Astrocyte (in vitro differentiated cells and primary cell): ENCODE data around the gene FRMPD2. TPM values are rescaled to one million over a fixed set of nuclear protein-coding genes. Genes with fewer than 3 reads are reported as not detected.

Source experiments
- DNase-seq: peaks from one replicate; pipeline ENCODE4 v3.0.0-alpha.2; 2010; ENCODE audit warnings: low read depth
- FAIRE-seq: peaks from 2 replicates; lab custom pipeline; 2011; peaks lifted over from hg19 to GRCh38; lab: Jason Lieb, UNC
- H2AFZ ChIP-seq: 2 replicates; pipeline ENCODE4 v1.6.0; 2012; ENCODE audit warnings: low read depth, low read length, inconsistent platforms
- H3K27ac ChIP-seq: 2 replicates; pipeline ENCODE4 v1.5.1; 2011; ENCODE audit warnings: low read depth, low read length, inconsistent platforms
- H3K27me3 ChIP-seq: 2 replicates; pipeline ENCODE4 v1.6.0; 2011; ENCODE audit warnings: low read length, inconsistent platforms; ENCODE audit not compliant: insufficient read depth
- H3K36me3 ChIP-seq: 2 replicates; pipeline ENCODE4 v1.5.1; 2011; ENCODE audit warnings: low read length, inconsistent platforms; ENCODE audit not compliant: insufficient read depth
- H3K4me1 ChIP-seq: 2 replicates; pipeline ENCODE4 v1.5.1; 2011; ENCODE audit warnings: low read length, inconsistent platforms; ENCODE audit not compliant: insufficient read depth
- H3K4me2 ChIP-seq: 2 replicates; pipeline ENCODE4 v1.6.0; 2012; ENCODE audit warnings: low read length, inconsistent platforms
- H3K4me3 ChIP-seq: 2 replicates; pipeline ENCODE4 v1.5.1; 2011; ENCODE audit warnings: low read depth, mild to moderate bottlenecking, low read length, inconsistent platforms; ENCODE audit not compliant: insufficient read depth
- H3K79me2 ChIP-seq: 2 replicates; pipeline ENCODE4 v1.6.0; 2012; ENCODE audit warnings: mild to moderate bottlenecking, low read length, inconsistent platforms; ENCODE audit not compliant: insufficient read depth
- H3K9ac ChIP-seq: 2 replicates; pipeline ENCODE4 v1.6.0; 2012; ENCODE audit warnings: mild to moderate bottlenecking, low read length, inconsistent platforms
- H3K9me3 ChIP-seq: 2 replicates; pipeline ENCODE4 v1.5.1; 2012; ENCODE audit warnings: low read depth, mild to moderate bottlenecking, low read length, inconsistent platforms; ENCODE audit not compliant: insufficient read depth
- H4K20me1 ChIP-seq: 2 replicates; pipeline ENCODE4 v1.6.0; 2012; ENCODE audit warnings: low read length, inconsistent platforms; ENCODE audit not compliant: insufficient read depth
- H3K27ac Mint-ChIP-seq: one replicate; pipeline ENCODE4 v1.8.0; 2021; ENCODE audit warnings: mild to moderate bottlenecking, mixed read lengths; ENCODE audit not compliant: unreplicated experiment
- H3K27me3 Mint-ChIP-seq: one replicate; pipeline ENCODE4 v1.8.0; 2021; ENCODE audit warnings: low read depth, mixed read lengths; ENCODE audit not compliant: unreplicated experiment
- H3K36me3 Mint-ChIP-seq: one replicate; pipeline ENCODE4 v1.8.0; 2021; ENCODE audit warnings: low read depth, mixed read lengths; ENCODE audit not compliant: unreplicated experiment
- H3K4me1 Mint-ChIP-seq: one replicate; pipeline ENCODE4 v1.8.0; 2021; ENCODE audit warnings: low read depth, mixed read lengths; ENCODE audit not compliant: unreplicated experiment
- H3K4me3 Mint-ChIP-seq: one replicate; pipeline ENCODE4 v1.8.0; 2021; ENCODE audit warnings: mild to moderate bottlenecking, moderate library complexity, mixed read lengths; ENCODE audit not compliant: unreplicated experiment
- H3K9me3 Mint-ChIP-seq: one replicate; pipeline ENCODE4 v1.8.0; 2021; ENCODE audit warnings: mild to moderate bottlenecking, mixed read lengths; ENCODE audit not compliant: unreplicated experiment
- EZH2 ChIP-seq: IDR thresholded peaks from 2 replicates; pipeline ENCODE4 v1.6.1; 2012; ENCODE audit warnings: mild to moderate bottlenecking, low read length, inconsistent platforms; ENCODE audit not compliant: insufficient read depth
- total RNA-seq: library from RNA; stranded (reverse); gene quantifications from 2 replicates; pipeline ENCODE4 v1.2.1, GENCODE V29; 2021
- TF ChIP-seq, protein P1 (sequence below): IDR thresholded peaks from 2 replicates; pipeline ENCODE4 v1.5.1; 2011; ENCODE audit warnings: low read depth, mild to moderate bottlenecking, inconsistent platforms, low read length, moderate library complexity; ENCODE audit not compliant: insufficient read depth

FRMPD2 gene
- total RNA-seq, 1 donor from 2014 or later, result 0.39 TPM

DNA sequence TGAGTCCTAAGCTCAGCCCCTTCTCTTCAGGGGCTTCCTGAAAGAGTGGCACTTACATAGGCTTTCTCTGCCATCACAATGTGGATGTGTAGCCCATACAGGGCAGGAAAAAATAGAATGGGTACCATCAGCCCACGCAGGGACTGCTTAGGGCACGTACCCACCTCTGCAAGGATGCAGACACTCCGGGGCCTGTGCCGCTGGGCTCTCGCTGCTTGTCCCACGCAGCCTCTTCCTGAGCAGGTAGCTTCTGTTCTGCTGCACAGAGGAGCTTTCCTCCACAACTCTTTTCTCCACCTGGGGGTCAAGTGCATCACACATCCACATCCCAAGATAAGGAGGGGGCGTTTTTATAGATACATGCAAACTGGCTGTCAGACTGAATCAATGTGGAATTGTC lies 34.3 kb downstream of the FRMPD2 start:
- TF ChIP-seq EZH2, result no peak
- TF ChIP-seq, protein P1, sequence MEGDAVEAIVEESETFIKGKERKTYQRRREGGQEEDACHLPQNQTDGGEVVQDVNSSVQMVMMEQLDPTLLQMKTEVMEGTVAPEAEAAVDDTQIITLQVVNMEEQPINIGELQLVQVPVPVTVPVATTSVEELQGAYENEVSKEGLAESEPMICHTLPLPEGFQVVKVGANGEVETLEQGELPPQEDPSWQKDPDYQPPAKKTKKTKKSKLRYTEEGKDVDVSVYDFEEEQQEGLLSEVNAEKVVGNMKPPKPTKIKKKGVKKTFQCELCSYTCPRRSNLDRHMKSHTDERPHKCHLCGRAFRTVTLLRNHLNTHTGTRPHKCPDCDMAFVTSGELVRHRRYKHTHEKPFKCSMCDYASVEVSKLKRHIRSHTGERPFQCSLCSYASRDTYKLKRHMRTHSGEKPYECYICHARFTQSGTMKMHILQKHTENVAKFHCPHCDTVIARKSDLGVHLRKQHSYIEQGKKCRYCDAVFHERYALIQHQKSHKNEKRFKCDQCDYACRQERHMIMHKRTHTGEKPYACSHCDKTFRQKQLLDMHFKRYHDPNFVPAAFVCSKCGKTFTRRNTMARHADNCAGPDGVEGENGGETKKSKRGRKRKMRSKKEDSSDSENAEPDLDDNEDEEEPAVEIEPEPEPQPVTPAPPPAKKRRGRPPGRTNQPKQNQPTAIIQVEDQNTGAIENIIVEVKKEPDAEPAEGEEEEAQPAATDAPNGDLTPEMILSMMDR, result no peak
- no peaks in the 10 kb centered on the region for H3K36me3 Mint-ChIP-seq
- peaks cover 25% of the 10 kb centered on the region for H3K27me3 Mint-ChIP-seq
- Histone ChIP-seq H3K4me2 (no peak overlapping the region), H3K79me2 (no peaks in the 10 kb centered on the region), H3K9me3 (no peaks in the 10 kb centered on the region), H3K27ac (no peak overlapping the region), H3K4me3 (no peak overlapping the region), H4K20me1 (no peaks in the 10 kb centered on the region), H3K9ac (no peak overlapping the region), H3K27me3 (peaks cover 23% of the 10 kb centered on the region), H3K4me1 (no peaks in the 10 kb centered on the region), H3K36me3 (no peaks in the 10 kb centered on the region), H2AFZ (no peak overlapping the region)
- FAIRE-seq (no peak), DNase-seq (no peak)
- H3K4me3 Mint-ChIP-seq, result no peak overlapping the region
- no peak overlapping the region for H3K27ac Mint-ChIP-seq
- H3K4me1 Mint-ChIP-seq, result no peaks in the 10 kb centered on the region
- H3K9me3 Mint-ChIP-seq, result no peaks in the 10 kb centered on the region

DNA sequence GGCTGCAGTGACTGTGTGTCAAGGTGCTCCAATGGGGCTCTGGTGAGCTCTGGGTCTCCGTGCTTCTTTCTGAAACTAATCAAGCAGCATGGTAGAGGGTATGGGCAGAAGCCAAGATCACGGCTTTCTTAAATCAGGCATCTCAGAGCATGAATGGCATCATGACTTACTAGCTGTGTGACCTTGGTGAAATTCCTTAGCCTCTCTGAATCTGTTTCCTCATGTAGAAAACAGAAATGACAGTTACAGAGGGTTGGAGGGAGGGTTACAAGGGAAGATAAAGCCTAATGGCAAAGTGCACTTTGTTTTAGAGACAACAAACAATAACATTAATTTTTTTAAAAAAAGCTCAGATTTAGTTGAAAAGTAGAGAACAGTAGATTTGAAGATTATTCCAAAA lies 34.9 kb downstream of the FRMPD2 start:
- Mint-ChIP-seq H3K27ac (no peak overlapping the region), H3K9me3 (no peaks in the 10 kb centered on the region), H3K4me1 (no peaks in the 10 kb centered on the region), H3K36me3 (no peaks in the 10 kb centered on the region), H3K4me3 (no peak overlapping the region), H3K27me3 (peaks cover 23% of the 10 kb centered on the region)
- no peaks in the 10 kb centered on the region for H3K4me1 ChIP-seq
- no peak for TF ChIP-seq EZH2
- TF ChIP-seq, protein P1, result no peak
- no peak overlapping the region for H3K9ac ChIP-seq
- no peak overlapping the region for H3K27ac ChIP-seq
- DNase-seq, result no peak
- no peaks in the 10 kb centered on the region for H3K9me3 ChIP-seq
- no peaks in the 10 kb centered on the region for H3K79me2 ChIP-seq
- no peaks in the 10 kb centered on the region for H3K36me3 ChIP-seq
- peaks cover 23% of the 10 kb centered on the region for H3K27me3 ChIP-seq
- H3K4me2 ChIP-seq, result no peak overlapping the region
- no peak overlapping the region for H3K4me3 ChIP-seq
- H2AFZ ChIP-seq, result no peak overlapping the region
- FAIRE-seq, result no peak
- H4K20me1 ChIP-seq, result no peaks in the 10 kb centered on the region

DNA sequence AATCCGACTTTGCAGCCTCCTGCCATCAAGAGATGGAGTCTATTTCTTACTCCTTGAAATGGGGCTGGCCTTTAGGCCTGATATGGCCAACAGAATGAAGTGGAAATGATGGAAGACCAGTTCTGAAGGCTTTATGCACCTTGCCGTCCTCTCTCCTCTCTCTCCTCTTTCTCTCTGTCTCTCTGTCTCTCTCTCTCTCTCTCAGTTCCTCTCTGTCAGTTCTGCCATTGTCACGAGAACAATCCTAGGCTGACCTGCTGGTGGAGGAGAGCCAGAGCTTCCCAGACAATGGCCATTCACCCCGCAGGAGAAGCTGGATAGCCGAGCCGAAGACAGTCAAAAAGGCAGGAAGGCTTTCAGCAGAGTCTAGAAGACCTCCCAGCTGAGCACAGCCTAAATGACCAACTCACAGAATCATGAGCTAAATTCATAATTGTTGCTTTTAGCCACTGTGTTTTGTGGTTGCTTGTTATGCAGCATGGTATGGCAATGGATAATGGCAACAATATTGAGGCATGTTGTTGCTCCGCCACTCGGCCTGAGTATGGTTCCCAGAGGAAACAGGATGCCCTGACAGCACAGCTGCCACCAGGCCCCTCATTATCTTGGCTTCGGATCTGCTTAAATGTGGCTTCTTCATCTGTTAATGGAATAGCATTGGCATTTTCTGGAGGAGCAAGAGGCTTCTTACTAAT lies 35.5 kb downstream of the FRMPD2 start:
- DNase-seq, result no peak
- no peaks in the 10 kb centered on the region for H4K20me1 ChIP-seq
- Mint-ChIP-seq H3K27me3 (peaks cover 19% of the 10 kb centered on the region), H3K4me1 (no peaks in the 10 kb centered on the region), H3K27ac (no peak overlapping the region), H3K36me3 (no peaks in the 10 kb centered on the region), H3K9me3 (no peaks in the 10 kb centered on the region), H3K4me3 (no peak overlapping the region)
- H3K9ac ChIP-seq, result no peak overlapping the region
- peaks cover 20% of the 10 kb centered on the region for H3K27me3 ChIP-seq
- H3K4me3 ChIP-seq, result no peak overlapping the region
- no peaks in the 10 kb centered on the region for H3K79me2 ChIP-seq
- no peak overlapping the region for H2AFZ ChIP-seq
- no peak for FAIRE-seq
- TF ChIP-seq EZH2, result no peak
- TF ChIP-seq, protein P1, result no peak
- no peaks in the 10 kb centered on the region for H3K9me3 ChIP-seq
- H3K4me2 ChIP-seq, result no peak overlapping the region
- H3K4me1 ChIP-seq, result no peaks in the 10 kb centered on the region
- H3K36me3 ChIP-seq, result no peaks in the 10 kb centered on the region
- H3K27ac ChIP-seq, result no peak overlapping the region
